ENCODE measurements around the gene CARD18.
A peak's percentile ranks its signal among the peaks of the same experiment; 100 is the strongest.

CARD18 gene, protein sequence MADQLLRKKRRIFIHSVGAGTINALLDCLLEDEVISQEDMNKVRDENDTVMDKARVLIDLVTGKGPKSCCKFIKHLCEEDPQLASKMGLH

DNA sequence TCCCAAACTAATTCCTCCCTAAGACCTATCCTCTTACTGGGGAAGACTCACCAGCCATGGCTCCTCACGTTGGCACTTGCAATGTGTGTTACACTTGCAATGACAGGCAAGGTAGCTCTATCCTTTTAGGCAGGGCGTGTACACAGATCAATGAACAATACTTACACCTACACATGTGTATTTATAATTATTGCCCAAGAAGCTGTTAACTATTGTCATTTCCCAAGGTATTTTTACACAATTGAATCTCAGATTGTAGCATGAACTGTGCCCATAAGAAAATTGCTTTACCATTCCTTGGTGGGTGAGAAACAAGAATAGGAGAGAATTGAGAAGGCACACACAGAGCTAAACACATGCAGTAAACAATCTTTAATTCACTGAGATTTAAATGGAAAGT is at the start of gene CARD18:
Gene CARD18, minus strand, starts transcription at position 101 of the 400 bp plus-strand sequence. Its CDS starts 43 bp downstream, at position 58.
- DNase-seq, result no peak

DNA sequence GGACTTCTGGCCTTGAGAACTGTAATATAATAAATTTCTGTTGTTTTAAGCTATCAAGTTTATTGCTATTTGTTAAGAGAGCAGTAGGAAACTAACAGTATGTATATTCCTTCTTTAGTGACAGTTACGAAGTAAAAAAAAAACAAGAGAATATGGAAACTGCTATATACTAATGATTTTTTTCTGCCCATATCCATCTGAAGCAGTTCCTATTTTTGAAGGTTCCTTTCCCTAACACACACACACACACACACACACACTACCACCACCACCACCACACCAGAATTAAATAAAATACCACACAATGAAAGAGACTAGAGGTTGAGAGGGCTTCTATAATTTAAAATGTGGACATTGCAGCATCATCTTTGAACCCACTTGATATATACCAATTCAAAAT is 44.4 kb upstream of the CARD18 start:
- no peak for DNase-seq

DNA sequence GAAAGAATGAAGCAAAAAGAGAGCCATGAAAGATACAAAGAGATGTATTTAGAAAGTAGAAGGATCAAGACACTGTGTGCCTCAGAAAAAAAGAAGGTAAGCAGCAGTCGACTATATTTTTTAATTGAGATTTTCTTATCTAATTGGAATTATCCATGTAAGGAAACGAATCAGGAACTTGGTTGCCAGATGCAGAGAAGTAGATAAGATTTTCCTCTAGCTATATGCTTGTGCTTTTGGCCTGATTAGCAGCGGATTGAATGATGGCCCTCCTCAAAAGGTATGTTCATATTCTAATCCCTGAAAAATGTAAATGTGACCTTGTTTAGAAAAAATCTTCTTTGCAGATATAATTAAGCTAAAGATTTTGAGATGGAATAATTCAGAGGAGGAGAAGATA is 43.9 kb upstream of the CARD18 start:
- DNase-seq, result no peak

DNA sequence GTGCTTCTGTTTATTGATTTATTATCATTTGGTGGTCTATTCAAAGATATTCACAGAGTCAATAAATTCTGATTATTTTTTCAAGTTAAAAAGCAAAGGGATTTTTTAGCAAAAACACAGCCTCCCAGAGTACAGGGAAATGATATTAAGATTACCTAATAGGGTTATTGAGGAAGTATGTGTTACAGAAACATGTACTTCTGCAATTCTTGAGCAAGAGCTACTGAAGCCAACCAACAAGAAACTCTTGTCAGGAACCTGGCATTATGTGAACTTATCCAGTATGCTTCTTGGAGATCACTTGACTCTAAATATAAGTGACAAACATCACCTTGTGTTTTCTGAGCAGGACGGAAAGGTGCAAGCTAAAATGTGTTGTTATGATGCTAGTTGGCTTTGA is 42.0 kb upstream of the CARD18 start:
- peak; percentile 23 for DNase-seq

DNA sequence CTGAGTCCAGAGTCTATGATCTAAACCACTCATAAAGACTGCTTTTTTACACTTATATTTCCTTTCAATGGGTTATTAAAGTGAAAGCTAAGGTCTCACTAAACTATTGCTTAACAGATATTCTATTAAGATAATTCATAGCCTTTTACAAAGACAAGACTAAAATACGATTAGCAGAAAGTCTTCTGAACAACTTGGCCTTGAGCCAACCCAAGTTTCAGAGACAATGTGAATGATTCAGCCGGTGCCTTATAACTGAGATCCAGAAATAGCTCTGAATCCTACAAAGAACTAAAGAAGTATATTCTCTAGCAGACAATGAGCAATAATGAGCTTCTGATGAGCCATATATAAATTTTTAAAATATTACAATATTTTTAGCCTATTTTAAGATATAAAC is 41.5 kb upstream of the CARD18 start:
- peak; percentile 63 for DNase-seq

DNA sequence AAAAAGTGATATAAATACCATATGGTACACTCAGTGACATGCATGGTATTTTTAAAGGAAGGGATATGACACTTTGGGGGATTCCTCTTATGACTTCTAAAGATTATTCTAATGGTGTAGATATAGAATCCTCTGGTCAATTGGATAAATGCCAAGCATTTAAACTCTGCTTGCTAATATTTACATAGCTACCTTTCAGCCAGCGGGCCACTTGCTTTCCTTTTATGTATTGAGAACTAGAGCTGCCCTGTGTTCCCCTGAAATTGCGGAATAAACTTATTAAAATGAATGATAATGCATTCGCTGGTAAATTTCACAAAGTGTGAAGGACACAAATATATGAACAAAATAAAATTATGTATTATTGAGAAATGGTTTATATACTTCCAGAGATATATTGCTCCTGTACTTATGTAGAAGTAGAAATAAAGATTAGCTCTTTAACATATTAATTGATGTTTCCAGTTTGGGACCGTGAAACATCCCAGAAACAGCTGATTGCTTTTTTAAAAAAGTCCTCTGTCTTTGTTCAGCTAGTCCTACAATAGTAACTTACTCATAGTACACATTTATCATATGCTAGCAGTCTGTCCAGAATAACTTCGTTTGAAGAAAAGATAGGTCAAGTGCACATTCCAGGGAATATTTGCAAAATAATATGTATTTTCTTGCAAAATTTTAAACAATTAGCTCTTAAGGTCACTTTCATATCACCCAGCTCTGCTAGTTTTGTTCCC is 40.1 kb upstream of the CARD18 start:
- peak; percentile 87 for DNase-seq

DNA sequence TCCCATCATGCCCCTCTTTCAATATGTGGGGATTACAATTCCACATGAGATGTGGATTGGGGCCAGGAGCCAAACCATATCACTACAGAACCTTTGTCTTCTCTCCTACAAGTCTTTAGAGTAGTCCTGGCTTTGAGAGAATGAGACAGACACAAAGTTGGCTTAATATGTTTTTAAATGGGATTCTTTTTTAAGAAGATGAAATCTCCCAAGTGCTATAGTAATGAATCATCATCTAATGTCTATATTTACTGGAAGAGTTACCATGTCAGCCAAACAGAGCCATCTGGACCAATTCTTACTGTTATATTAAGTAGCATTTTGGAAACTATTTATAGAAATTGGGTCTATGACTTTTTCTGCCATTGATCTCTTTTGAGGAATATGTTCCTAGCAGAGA is 38.1 kb upstream of the CARD18 start:
- peak; percentile 32 for DNase-seq

DNA sequence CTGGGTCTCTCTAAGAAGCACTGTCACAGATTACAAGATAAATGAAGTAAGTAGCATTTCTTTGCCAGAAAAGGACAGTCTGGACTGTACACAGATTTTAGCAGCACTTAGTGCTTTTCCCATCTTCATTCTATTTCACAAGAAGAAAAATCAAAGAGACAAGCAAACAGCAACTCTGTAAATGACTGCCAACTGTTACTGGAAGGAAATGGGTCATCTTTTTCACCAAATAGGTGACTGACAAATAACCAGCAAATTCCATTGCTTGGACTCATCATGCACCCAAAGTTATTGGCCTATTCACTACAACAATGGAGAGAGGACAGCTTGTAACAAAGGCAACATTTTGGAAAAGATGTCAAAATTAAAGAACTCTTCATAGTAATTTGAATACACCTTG is 28.9 kb upstream of the CARD18 start:
- no peak for DNase-seq

DNA sequence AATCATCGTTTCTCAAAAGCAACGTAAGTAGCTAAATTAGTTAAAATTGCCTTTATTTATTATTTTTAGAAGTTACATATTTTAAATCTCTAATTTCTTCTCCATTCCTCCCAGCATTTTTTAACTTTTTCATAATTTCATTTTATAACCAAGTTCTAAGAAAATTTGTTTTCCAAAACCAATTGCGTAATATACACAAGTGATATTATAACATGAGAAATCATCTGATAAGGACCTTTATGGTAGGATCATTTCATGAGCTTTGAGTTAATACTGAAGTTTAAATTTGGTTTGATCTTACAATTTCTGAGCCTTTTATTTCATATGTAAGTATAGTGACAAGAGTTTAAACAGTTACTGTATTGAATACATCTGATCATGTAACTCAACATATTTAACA is 27.7 kb upstream of the CARD18 start:
- no peak for DNase-seq

DNA sequence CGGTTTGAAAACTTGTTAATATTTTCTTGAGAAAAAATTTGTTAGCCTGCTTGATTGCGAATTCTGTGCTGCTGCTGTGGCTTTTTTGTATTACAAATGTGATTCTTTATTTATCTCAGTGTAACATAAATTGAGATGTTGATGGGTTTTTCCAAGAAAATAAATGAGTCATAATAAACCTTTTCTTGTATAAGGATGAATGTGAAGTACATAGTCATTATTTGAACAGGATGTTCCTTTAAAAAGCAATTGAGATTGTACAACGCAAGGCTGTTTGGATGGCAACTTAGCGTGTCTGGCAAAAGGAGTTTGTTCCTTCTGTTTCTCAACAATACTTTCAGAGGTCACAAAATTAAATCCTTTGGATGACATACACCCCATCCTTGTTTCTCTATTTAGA is 24.6 kb upstream of the CARD18 start:
- DNase-seq, result peak; percentile 7

DNA sequence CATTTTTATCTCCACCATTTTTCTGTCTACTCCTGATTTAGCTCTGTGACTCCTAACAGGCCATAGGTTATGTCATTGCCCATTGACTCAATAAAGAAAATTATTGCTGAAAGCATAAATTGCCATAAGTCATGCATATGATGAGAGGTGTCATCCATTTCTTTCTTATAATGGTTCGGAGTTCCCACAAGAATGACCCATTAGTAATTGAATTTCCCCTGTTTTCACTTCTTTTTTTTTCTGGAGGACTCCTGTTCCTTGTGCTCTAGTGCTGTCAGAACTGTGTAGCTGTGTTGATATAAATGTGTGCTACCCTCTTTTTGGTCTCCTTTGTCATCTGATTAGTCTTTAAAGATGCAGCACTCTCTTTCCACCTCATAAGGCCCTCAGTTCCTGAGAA is 22.9 kb upstream of the CARD18 start:
- no peak for DNase-seq

DNA sequence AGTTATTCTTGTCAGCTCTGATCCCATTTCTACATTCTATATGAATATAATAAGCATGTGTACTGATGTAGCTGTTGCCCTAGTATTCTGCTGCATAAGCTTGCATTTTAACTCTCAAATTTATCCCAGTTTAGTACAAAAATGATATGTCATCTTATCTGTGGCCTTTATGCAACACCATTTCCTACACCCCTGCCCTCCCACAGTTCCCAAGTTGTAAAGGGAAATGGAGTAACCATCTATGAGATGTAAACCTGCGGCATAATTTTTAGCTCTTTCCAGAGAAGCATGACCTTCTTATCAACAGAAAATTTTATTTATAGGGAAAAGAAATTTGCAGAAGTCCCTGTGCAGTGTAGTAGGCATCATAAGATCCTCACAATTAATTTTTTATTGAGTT is 18.9 kb upstream of the CARD18 start:
- DNase-seq, result no peak

DNA sequence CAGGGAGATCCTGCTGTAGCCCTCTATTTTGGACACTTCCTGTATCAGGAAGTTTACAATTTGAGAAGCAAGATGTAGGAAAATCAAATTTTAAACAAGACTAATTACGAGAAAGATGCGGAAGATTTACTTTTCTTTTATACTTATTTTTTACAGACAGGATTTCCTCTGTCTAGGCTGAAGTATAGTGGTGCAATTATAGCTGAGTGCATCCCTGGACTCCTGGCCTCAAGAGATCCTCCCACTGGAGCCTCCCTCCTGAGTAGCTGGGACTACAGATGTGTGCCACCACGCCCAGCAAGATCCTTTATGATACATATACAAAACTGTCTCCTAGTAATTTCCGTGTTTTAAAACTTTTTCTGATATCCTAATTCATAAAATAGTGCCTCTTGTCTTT is 17.2 kb upstream of the CARD18 start:
- DNase-seq, result no peak

DNA sequence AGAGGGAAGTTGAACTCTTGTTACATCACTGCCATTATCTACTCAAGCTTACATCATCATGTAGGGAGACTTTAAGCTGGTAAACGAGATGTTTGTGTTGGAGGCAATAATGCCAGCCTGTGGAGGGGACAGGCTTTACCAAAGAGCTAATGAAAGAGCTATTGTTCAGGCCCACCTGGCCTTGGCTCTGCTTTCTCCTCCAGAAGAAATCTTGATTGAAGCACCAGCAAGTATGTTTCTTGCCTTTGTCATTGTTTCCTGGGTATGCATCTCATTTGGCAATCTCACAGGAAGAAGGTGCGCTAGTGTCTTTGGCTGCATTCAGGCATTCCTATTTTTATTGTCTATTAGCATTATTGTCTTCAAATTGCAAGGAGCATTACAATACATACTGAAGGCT is 16.7 kb upstream of the CARD18 start:
- DNase-seq, result no peak

DNA sequence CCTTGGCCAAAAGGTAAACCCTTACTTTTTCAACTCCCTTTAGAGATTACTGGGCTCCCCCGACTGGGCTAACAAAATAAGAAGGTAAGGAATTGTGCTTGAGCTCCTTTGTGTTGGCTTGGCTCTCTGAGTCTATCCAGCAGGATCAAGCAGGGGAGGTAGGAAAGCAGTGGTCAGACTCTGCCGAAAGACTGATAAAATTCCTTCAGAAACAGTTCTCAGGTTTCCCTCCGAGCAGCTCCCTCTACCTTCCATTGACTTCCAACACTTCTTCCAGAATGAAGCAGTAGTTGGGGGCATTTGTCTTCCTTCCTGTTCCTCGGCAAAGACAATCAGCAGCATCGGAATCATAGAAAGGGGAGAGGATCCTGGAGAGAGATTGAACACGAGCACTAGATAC is 16.1 kb upstream of the CARD18 start:
- DNase-seq, result no peak

DNA sequence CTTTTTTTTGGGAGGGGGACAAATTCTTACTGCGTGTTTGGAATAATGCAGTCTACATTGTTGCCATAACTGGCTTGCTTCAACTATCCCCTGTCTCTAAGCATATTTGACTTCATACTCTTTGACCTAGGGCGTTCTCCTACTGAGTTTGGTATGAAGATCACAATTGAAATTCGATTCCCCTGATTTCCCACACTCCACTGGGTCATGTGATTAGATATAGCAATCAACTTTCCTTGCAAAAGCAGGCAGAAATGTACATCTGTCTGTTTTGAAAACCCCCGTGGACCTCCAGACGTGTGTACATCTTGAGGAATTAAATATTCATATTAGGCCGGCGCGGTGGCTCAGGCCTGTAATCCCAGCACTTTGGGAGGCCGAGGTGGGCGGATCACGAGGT is 13.8 kb upstream of the CARD18 start:
- no peak for DNase-seq

DNA sequence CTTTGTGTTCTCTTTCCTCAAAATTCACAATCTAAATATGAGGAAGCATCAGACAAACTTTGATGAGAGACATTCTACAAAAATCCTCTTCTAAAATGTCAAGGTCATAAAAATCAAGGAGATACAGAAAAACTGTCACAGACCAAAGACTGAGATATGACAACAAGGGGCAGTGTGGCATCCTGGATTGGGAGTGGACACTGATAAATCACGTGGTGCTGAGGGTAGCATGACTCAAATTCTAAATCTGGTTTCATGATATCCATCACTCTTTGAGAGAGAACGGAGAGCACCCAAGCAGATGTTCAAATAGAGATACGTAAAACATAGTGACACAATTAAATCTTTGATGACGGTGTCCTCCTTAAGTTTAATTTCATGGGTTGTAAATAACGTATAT is 13.0 kb upstream of the CARD18 start:
- no peak for DNase-seq

DNA sequence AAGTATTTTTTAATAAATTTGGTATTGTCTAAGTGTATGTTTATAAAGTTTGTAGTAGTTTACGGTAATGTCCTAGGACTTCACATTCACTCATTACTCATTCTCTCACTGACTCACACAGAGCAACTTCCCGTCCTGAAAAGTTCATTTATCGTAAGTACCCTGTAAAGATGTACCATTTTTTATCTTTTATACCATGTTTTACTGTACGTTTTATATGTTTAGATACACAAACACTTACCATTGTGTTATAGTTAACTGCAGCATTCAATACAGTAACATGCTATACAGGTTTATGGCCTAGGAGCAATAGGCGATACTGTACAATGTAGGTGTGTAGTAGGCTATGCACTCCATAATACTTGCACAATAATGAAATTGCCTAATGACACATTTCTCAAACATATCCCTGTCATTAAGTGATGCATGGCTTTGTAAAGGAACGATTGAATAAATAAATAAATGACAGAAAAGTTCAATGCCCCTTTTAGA is 12.5 kb upstream of the CARD18 start:
- no peak for DNase-seq

DNA sequence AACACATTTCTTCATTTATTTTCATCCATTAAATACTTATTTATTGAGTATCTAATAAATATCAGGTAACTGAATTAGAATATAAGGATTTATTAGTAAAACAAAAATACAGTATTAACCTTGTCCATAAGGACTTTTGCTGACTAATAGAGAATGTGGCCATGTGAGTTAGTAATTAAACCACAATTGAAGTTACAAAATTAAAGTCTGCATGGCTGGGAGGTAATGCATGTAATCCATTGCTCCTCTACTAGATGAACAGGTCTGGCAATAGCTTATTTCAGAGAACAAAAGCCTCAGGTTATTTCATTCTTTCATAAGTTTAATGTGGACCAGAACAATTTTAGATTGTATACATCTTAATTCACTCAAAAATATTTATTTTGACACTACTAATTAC is 9.9 kb upstream of the CARD18 start:
- DNase-seq, result no peak

DNA sequence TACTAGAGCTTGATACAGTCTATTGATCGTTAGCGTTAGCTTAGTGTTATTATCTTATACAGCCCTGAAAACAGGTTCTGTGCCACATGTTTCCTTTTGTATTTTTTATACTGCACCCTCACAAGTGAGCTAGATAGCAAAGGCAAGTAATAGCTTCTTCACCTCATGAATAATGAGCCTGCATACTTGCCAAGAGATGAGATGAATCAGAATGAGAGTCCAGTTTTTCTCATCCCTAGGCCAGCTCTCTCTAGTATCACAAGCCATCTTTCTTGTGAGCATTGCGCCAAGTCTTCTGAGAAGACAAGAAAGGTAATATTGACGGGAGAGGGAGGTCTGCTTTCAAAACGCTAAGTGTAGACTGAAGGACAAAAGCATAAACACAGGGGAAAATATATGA is 8.7 kb upstream of the CARD18 start:
- DNase-seq, result no peak

DNA sequence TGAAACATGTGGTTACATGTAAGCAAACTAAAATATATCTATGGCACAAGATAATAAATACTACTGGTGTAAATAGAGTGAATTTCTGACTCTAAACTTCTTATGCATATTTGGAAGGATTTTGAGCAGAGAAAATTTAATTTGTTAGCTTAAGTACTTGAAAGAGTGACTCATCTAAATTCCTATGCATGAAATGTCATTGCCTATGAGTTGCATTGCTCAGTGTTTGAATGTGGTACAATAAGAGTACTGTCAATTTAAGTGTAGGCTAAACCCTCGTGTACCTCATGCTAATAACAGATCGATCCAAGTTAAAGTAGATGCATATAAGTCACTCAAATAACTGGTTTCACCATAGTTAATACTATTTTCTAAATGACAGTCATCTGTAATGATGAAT is 5.3 kb upstream of the CARD18 start:
- peak; percentile 50 for DNase-seq

DNA sequence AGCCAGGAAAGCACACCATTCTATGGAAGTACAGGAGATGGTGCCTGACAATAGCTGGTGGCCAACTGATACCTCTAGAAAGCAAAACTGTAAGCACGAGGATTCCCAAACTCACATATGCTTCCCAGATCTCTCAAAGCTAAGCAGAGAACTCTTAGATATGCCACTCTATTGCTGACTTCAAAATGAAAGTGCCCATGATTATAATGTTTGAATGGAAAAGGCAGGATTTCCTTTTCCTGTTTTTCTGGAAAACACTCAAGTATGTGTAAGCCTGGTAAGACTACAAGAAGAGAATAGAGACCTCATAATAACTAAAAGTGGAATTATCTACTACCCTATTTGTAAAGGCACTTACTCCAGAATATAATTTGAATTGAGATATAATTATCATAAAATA is 2.6 kb upstream of the CARD18 start:
- no peak for DNase-seq

DNA sequence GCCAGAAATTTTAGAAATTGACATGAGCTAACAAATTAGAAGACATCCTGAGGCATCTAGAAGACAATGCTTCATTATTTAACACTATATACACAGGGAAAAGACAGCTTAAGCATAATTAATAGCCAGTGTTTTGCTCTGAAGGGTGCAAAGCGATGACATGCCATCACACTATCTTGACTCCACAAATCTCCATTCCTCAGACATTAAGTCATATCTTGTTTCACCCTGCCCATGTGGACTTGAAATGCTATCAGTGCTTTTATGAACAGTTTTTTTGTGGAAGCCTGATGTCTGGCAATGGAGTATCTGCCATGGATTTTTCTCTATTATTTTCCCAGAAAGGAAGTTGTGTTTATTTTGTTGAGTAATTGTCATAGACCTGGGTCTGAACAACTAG is 2.3 kb downstream of the CARD18 start:
- DNase-seq, result no peak

DNA sequence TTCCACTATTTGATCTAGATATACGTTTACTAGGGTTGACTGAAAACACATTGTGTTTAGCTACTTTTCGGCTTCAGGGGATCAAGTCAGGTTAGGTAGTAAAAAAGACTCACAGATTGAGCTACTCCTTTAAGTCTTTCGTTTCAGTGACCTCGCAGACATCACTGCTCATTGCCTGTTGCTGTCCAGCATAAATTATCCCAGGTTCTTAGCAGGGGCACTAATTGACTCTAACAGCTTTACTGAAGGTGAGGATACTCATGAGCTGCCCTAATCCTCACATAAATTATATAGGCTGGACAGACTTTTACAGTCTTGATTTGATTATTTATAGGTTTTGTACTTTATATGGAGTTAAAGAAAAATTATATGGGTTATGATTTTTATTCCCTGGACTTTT is 3.7 kb downstream of the CARD18 start:
- no peak for DNase-seq
